ENCODE data around the gene MEIKIN. TPM values are rescaled to one million over a fixed set of nuclear protein-coding genes. Genes with fewer than 3 reads are reported as not detected.

Gene MEIKIN
- total and polyA plus RNA-seq, 2 donors (not counting 3 experiments of a cell fraction or from before 2014, with no cell fraction given) = not detected

- Histone ChIP-seq H3K4me2 (ENCODE audit: insufficient read depth, low read length) (no peak overlapping the region), H3K36me3 (ENCODE audit: control insufficient read depth in 2 of 2, extremely low read depth in 1 of 2, insufficient read depth in 2 of 2, low read length in 2 of 2) (no peaks in the 10 kb centered on the region), H3K9me1 (replicated peaks; ENCODE audit: control insufficient read depth, extremely low read depth, insufficient read depth, low read length) (no peaks in the 10 kb centered on the region), H2AFZ (ENCODE audit: low read depth, low read length) (no peak overlapping the region), H3K9ac (replicated peaks; ENCODE audit: extremely low read depth, insufficient read depth, low read length) (no peak overlapping the region), H3K9me3 (replicated peaks; ENCODE audit: control insufficient read depth, insufficient read depth, low read length) (no peaks in the 10 kb centered on the region), H4K20me1 (replicated peaks; ENCODE audit: control insufficient read depth, extremely low read depth, insufficient read depth, low read length) (no peaks in the 10 kb centered on the region), H3K27me3 (ENCODE audit: control insufficient read depth in 2 of 2, insufficient read depth in 2 of 2, low read length in 2 of 2) (peaks cover 0 to 1% of the 10 kb centered on the region in 2 experiments), H3K4me3 (replicated peaks in 1 of 3; ENCODE audit: insufficient read depth in 1 of 3, low read depth in 1 of 3, low read length in 3 of 3) (no peak overlapping the region), H3K4me1 (ENCODE audit: control insufficient read depth, extremely low read depth, insufficient read depth, low read length) (no peaks in the 10 kb centered on the region), H3K79me2 (ENCODE audit: control insufficient read depth, insufficient read depth, low read length) (no peaks in the 10 kb centered on the region), H3K27ac (ENCODE audit: insufficient read depth, low read depth, low read length) (no peak overlapping the region)
- POLR2A ChIA-PET = no interaction called here
- TF ChIP-seq JUN (IDR thresholded peaks at IDR 0.05; ENCODE audit: borderline replicate concordance, insufficient read depth, insufficient read length, low read depth) (no peak), POLR2A (IDR thresholded peaks at IDR 0.05; ENCODE audit: low read depth, low read length) (no peak), GATA2 (IDR thresholded peaks at IDR 0.05; ENCODE audit: insufficient read depth, insufficient read length, low read depth, low read length) (no peak), FOS (IDR thresholded peaks at IDR 0.05; ENCODE audit: borderline replicate concordance, insufficient read depth, low read length) (no peak), MAX (IDR thresholded peaks at IDR 0.05; ENCODE audit: insufficient read depth, insufficient read length) (no peak), CTCF (IDR thresholded peaks at IDR 0.05; ENCODE audit: extremely low read depth in 1 of 2, insufficient read depth in 1 of 2, low read depth in 1 of 2, low read length in 2 of 2) (no peak), EZH2 (IDR thresholded peaks at IDR 0.05; ENCODE audit: borderline replicate concordance, low read depth, low read length, severe bottlenecking) (no peak), POLR2AphosphoS5 (IDR thresholded peaks at IDR 0.05; ENCODE audit: insufficient read depth, low read depth, low read length) (no peak)
- dilution Hi-C loops (cut with MboI; ENCODE audit: extremely low pct_ligation_motif_present, low sequenced_read_pairs) (no loop called here), intact Hi-C loops (cut with micrococcal nuclease) (no loop called here)
- FAIRE-seq = no peak
- CTCF ChIA-PET = no interaction called here
- no TSS peak for BruUV-seq (replicated peaks)
- no peak for DNase-seq (ENCODE audit: low read depth, low spot score)
Observed at GRCh38 chr5:131966551-131966950, 21.1 kb upstream of the MEIKIN start.

Data from endothelial cell of umbilical vein (primary cell).